ENCODE results near the gene NPAT.

GRCh38 chr11:108226036-108226435 is 3.6 kb upstream of the NPAT start:
- TF ChIP-seq ELK1 (CRISPR knock-in tag; IDR thresholded peaks at IDR 0.05) (no peak), CREB1 (IDR thresholded peaks at IDR 0.05) (no peak), CREB1 (CRISPR knock-in tag; IDR thresholded peaks at IDR 0.05) (no peak), TAF1 (IDR thresholded peaks at IDR 0.05; ENCODE audit: control insufficient read depth, extremely low read depth, insufficient read depth, low read length, severe bottlenecking) (no peak), TSHZ1 (CRISPR knock-in tag; IDR thresholded peaks at IDR 0.05) (no peak), HNRNPH1 (optimal IDR thresholded peaks at IDR 0.05; ENCODE audit: low read depth, low read length) (no peak), ATF6 (CRISPR knock-in tag; IDR thresholded peaks at IDR 0.05) (no peak), CHD1 (IDR thresholded peaks at IDR 0.05; ENCODE audit: low read length) (no peak), MAX (CRISPR knock-in tag; IDR thresholded peaks at IDR 0.05) (no peak), BRD9 (IDR thresholded peaks at IDR 0.05; ENCODE audit: low read depth, partially characterized antibody) (no peak), SPI1 (IDR thresholded peaks at IDR 0.05; ENCODE audit: borderline replicate concordance, low read depth, low read length) (no peak), POLR2A (conservative IDR thresholded peaks at IDR 0.05) (no peak)

Data from K562 (cell line).